ENCODE measurements around the gene GPR135. TPM values are rescaled to one million over a fixed set of nuclear protein-coding genes. Genes with fewer than 3 reads are reported as not detected.

Gene GPR135
- total RNA-seq, 2 donors from 2014 or later, result 1.6 to 2.1 TPM

DNA sequence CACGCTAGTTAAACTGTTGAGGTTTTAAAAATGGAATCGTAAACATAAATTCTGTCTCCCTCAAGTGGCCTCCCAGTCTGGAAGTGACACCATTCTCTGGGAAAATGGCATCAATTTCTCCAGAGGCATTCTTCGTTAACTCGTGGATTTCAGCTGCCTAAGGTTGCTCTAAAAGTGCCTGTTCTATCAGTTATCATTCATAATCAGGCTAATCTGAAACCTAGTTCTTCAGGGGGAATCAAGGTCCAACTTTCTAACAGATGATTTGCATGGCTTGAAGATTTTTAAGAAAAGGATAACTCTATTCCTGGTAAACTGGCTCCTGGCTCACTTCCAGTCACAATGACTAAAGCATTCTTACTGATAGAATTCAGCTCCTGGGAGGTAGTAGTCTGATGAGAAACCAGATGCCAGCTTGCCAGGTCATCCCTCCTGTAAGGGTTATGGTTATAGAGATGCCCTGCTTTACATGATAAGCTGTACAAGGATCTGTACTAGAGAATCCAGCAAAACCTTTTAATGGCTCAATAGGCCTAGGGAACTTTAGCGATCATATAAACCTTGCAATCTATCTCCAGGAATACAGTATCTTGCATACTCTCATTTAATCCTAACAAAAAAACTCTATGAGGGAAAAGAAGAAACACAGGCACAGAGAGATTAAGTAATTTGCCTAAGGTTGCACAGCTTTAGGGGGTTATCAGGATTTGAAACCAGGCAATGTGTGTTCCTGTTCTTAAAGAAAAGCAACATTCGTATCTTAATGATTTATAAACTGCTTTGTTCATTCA, 17.6 kb upstream of the GPR135 start:
- peak overlapping the region; percentile 90 to 92 for H3K27ac Mint-ChIP-seq
- ATAC-seq, result no peak
- no peaks in the 10 kb centered on the region for H3K9me3 Mint-ChIP-seq
- DNase-seq (ENCODE audit: low spot score in 2 of 2), result no peak
- H3K36me3 Mint-ChIP-seq, result peaks cover 13 to 20% of the 10 kb centered on the region in 2 donors

DNA sequence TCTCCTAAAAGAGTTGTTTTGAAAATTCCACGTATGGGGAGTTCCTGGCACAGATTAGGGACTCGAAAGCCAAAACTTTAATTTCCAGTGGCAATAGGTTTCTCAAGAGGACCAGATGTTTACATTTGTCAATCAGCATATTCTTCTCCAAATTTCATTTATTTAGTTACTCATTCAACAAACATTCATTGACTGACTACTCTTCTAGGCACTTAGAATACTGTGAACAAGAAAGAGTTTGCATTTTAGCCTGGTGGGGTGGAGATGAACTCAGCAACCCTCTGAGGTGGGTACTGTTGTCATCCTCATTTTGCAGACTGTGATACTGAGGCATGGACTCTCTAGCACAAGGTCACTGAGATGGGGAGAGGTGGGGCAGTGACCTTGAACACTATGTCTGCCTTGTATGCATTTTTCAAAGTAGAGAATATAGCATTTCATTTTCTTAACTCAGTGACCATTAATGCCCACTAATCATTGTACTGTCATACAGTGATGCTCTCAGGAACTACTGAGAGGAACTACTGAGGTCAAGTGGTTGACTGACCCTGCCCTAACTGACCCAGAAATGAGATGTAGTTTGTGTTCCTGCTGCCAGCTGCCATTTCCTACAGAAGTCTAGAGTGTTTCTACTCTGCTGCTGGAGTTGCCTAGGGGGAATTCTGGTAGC, 16.8 kb upstream of the GPR135 start:
- H3K36me3 Mint-ChIP-seq, result peaks cover 13 to 20% of the 10 kb centered on the region in 2 donors
- H3K27ac Mint-ChIP-seq, result peak overlapping the region; percentile 29 to 90
- no peak for ATAC-seq
- no peak for DNase-seq (ENCODE audit: low spot score in 2 of 2)
- H3K9me3 Mint-ChIP-seq, result no peaks in the 10 kb centered on the region

DNA sequence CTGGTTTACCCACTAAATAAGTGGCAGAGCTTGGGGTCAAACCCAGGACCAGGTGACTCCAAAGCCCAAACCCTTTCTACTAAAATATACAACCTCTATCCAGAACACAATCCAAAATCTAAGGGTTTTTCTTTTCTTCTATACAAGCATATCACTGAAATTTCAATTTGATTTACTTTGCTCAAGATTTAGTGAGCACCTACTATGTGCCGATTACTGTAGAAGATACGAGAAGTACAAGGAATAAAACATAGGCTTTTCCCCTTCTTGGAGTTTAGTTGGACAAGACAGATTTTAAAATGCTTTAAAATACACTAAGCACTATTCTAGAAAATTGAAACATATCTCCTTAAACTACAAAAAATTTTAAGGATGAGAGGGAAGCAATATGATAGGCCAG, 16.2 kb upstream of the GPR135 start:
- peaks cover 13 to 20% of the 10 kb centered on the region in 2 donors for H3K36me3 Mint-ChIP-seq
- no peaks in the 10 kb centered on the region for H3K9me3 Mint-ChIP-seq
- no peak overlapping the region for H3K27ac Mint-ChIP-seq
- no peak for DNase-seq (ENCODE audit: low spot score in 2 of 2)
- no peak for ATAC-seq

GRCh38 chr14:59480166-59480565, 15.0 kb upstream of the GPR135 start:
- Mint-ChIP-seq H3K27ac (peak overlapping the region in 1 of 2 donors; percentile 70), H3K36me3 (peaks cover 13 to 19% of the 10 kb centered on the region in 2 donors), H3K9me3 (no peaks in the 10 kb centered on the region)
- ATAC-seq, result no peak
- no peak for DNase-seq (ENCODE audit: low spot score in 2 of 2)

DNA sequence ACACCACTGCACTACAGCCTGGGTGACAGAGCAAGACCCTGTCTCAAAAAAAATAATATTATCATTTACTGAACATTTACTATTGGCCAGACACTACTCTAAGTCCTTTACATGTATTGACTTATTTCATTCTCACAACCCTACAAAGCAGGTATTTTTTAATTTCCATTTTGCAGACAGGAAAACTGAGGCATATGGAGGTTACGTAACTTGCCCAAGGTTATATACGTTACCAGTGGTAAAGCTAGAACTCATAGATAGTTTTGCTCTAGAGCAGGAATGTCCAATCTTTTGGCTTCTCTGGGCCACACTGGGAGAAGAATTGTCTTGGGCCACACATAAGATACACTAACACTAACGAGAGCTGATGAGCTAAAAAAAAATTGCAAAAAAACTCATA, 13.4 kb upstream of the GPR135 start:
- H3K36me3 Mint-ChIP-seq, result peaks cover 13% of the 10 kb centered on the region in 2 donors
- DNase-seq (ENCODE audit: low spot score in 2 of 2), result no peak
- H3K9me3 Mint-ChIP-seq, result no peaks in the 10 kb centered on the region
- no peak overlapping the region for H3K27ac Mint-ChIP-seq
- ATAC-seq, result no peak

DNA sequence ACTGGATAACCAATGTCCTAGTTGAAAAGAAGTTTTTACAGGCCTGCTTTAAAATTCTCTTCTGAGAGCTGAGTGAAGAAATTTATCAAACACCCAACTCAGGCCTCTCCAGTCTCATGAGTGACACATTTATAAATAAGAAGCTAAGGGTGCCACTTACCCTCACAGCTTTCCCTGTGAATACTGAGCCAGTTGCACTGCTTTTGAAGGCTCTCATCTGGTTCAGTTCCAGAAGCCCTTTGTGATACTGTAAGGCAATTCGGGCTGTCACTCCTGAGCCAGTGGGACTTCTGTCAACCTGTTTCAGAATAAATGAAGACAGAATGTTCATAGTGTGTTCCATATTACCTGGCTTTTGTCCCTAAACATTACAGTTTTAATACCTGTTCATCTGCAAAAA, 10.5 kb upstream of the GPR135 start:
- ATAC-seq (no peak), DNase-seq (ENCODE audit: low spot score in 2 of 2) (no peak)
- Mint-ChIP-seq H3K27ac (no peak overlapping the region), H3K9me3 (no peaks in the 10 kb centered on the region), H3K36me3 (peaks cover 5 to 10% of the 10 kb centered on the region in 2 donors)

DNA sequence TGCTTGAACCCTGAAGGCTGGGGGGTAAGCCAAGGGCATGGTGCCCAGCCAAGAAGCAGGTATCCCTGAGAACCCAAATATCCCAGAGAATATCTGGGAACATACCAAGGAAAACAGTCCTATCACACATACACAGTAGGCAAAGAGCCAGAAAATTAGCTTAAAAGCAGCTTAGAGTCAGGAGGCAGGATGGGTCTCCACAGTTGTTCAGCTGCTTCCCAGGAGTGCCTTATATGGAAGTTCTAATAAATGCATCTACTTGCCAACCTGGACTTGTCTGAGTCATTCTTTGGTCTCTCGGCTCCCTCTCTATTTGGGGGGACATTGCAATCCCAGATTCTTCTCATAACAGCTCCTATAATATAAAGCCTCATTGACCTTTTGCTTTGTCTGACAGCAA, 9.0 kb upstream of the GPR135 start:
- no peaks in the 10 kb centered on the region for H3K9me3 Mint-ChIP-seq
- DNase-seq (ENCODE audit: low spot score in 2 of 2), result no peak

GRCh38 chr14:59464486-59465315, 479 bp downstream of the GPR135 start:
- ATAC-seq (peak; percentile 81 to 83), DNase-seq (ENCODE audit: low spot score in 2 of 2) (peak; percentile 41 to 70)
- Mint-ChIP-seq H3K27ac (peak overlapping the region in 1 of 2 donors; percentile 56), H3K36me3 (peaks cover 0 to 4% of the 10 kb centered on the region in 2 donors), H3K9me3 (no peaks in the 10 kb centered on the region)

More for the DNA sequence above, 9.0 kb upstream of the GPR135 start:
- Mint-ChIP-seq H3K36me3 (peaks cover 0 to 6% of the 10 kb centered on the region in 2 donors), H3K27ac (no peak overlapping the region)
- no peak for ATAC-seq

GRCh38 chr14:59463787-59464485, 1.2 kb downstream of the GPR135 start:
- Mint-ChIP-seq H3K27ac (peak overlapping the region in 1 of 2 donors; percentile 56), H3K9me3 (no peaks in the 10 kb centered on the region), H3K36me3 (peaks cover 0 to 11% of the 10 kb centered on the region in 2 donors)
- DNase-seq (ENCODE audit: low spot score in 2 of 2) (peak; percentile 40 to 57), ATAC-seq (peak; percentile 37 to 49)

DNA sequence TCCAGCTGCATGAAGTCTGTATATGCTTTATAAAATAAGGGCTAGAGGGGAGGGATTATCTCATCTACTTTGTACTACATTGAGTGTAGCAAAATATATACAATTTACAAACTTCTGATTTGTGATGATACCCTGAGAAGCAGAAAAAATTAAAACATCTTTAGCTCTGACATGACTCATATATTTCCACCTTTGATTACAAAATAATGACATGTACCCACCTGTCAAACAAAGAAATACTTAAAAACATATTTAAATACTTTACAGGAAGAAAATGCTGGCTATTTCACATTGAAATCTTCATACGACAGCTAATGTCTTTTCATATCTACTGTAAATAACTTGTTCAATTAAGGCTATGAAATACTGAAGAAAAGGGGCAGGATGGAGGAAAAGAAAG, 3.3 kb downstream of the GPR135 start:
- no peak for ATAC-seq
- no peaks in the 10 kb centered on the region for H3K9me3 Mint-ChIP-seq

DNA sequence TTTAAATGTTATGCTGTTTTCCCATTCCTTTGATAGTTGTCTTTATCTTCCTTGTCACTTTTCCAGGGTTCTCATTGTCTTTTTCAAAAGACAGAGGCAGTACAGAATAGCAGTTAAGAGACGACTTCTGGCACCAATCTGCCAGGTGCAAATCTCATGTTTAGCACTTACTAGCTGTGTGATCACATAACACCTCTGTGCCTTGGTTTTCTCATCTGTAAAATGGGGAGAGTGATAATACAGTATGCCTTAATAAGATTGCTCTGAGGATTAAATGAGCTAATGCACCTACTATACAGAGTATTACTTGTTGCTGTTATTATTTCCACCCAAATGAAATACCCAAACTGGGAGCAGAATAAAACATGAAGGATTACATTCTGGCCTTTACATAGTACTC, 4.8 kb downstream of the GPR135 start:
- no peaks in the 10 kb centered on the region for H3K9me3 Mint-ChIP-seq

More for the DNA sequence above, 3.3 kb downstream of the GPR135 start:
- DNase-seq (ENCODE audit: low spot score in 2 of 2), result no peak
- Mint-ChIP-seq H3K27ac (no peak overlapping the region), H3K36me3 (peaks cover 13 to 25% of the 10 kb centered on the region in 2 donors)

DNA sequence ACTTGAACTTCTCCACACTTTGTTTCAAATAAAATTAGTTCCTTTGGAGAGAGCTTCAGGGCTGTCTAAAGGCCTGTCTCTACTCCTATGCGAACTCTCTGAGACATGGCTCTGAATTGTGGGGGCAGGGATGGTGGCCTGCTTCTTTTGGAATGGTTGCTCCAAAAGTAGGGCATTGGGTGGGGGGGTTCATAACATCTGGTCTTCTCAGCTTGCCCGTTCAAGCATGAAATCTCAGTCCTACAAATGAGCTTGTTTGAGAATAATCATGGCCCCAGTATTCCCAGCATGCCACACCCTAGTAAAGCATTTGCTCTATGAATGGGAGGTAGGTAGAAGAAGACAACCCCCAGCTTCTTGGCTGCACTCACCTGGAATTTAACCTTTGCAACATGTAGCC, 6.7 kb downstream of the GPR135 start:
- no peak for DNase-seq (ENCODE audit: low spot score in 2 of 2)
- no peak for ATAC-seq
- H3K36me3 Mint-ChIP-seq, result peaks cover 32 to 46% of the 10 kb centered on the region in 2 donors
- no peak overlapping the region for H3K27ac Mint-ChIP-seq
- H3K9me3 Mint-ChIP-seq, result no peaks in the 10 kb centered on the region

More for the DNA sequence above, 4.8 kb downstream of the GPR135 start:
- no peak for DNase-seq (ENCODE audit: low spot score in 2 of 2)
- Mint-ChIP-seq H3K27ac (no peak overlapping the region), H3K36me3 (peaks cover 25 to 33% of the 10 kb centered on the region in 2 donors)
- ATAC-seq, result no peak

DNA sequence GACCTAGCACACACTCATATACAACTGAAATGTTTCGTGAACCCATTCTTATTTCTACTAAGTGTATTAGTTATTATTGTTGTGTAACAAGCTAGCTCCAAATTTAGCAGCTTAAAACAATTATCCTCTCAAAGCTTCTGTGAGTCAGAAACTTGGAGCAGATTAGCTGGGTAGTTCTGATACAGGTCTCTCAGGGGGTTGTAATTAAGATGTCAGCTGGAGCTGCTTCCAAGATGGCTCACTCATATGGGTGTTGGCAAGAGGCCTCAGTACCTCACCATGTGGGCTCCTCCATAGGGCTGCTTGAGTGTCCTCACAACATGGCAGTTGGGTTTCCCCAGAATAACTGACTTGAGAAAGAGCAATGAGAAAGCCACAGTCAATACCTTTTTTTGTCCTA, 9.8 kb downstream of the GPR135 start:
- DNase-seq (ENCODE audit: low spot score in 2 of 2) (no peak), ATAC-seq (no peak)
- Mint-ChIP-seq H3K36me3 (peaks cover 32 to 50% of the 10 kb centered on the region in 2 donors), H3K27ac (no peak overlapping the region), H3K9me3 (no peaks in the 10 kb centered on the region)

- Mint-ChIP-seq H3K9me3 (no peaks in the 10 kb centered on the region), H3K27ac (no peak overlapping the region), H3K36me3 (peaks cover 32 to 40% of the 10 kb centered on the region in 2 donors)
- ATAC-seq (peak in 1 of 2 donors; percentile 66), DNase-seq (ENCODE audit: low spot score in 2 of 2) (no peak)
These were observed 11.0 kb downstream of the GPR135 start for GRCh38 chr14:59454139-59454538.

DNA sequence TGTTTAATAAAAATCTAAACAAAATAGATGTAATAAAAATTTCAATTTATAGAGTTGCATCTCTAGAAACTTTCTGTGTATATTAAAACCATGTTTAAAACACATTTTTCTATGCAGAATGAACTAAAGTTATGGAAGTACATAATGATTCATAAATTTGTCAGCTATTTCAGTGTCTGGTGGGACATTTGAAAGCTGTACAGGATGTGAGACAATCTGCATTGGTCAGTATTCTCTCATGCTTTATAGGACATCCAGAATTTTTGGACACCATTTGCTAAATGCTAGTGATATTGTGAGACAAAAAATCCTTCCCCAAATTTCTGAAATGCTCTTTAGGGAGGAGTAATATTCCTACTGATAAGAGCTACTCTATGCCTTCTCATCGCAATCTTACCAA, 13.3 kb downstream of the GPR135 start:
- no peak overlapping the region for H3K27ac Mint-ChIP-seq
- ATAC-seq, result no peak
- DNase-seq (ENCODE audit: low spot score in 2 of 2), result no peak
- no peaks in the 10 kb centered on the region for H3K9me3 Mint-ChIP-seq
- peaks cover 19 to 25% of the 10 kb centered on the region in 2 donors for H3K36me3 Mint-ChIP-seq

- no peak for ATAC-seq
- Mint-ChIP-seq H3K9me3 (no peaks in the 10 kb centered on the region), H3K27ac (peak overlapping the region in 1 of 2 donors; percentile 11), H3K36me3 (peaks cover 9 to 20% of the 10 kb centered on the region in 2 donors)
- no peak for DNase-seq (ENCODE audit: low spot score in 2 of 2)
These were observed 14.5 kb downstream of the GPR135 start for GRCh38 chr14:59450716-59451115.
